Neural cell (in vitro differentiated cells): ENCODE data around the gene ODF2L. TPM values are rescaled to one million over a fixed set of nuclear protein-coding genes. Genes with fewer than 3 reads are reported as not detected.

ENCODE experiments used
- H2AFZ ChIP-seq: fragments of 200-600, 300-800 bp; sonication (generic), shearing (Covaris generic); 2 replicates; pipeline ENCODE4 v1.6.0; 2014; ENCODE audit warnings: low read depth, mild to moderate bottlenecking, antibody characterized with exemption, low read length, moderate library complexity
- H3F3A ChIP-seq: fragments of 200-600 bp; shearing (Covaris generic); 2 replicates; pipeline ENCODE4 v1.6.1; 2016; ENCODE audit warnings: mild to moderate bottlenecking, moderate library complexity, mixed read lengths, antibody characterized with exemption, low read length; ENCODE audit not compliant: insufficient read depth, poor library complexity, severe bottlenecking
- H3K27ac ChIP-seq: fragments of 200-600, 300-800 bp; sonication (generic), shearing (Covaris generic); 2 replicates; pipeline ENCODE4 v1.5.1; 2014; ENCODE audit warnings: mild to moderate bottlenecking, low read length, moderate library complexity
- H3K27me3 ChIP-seq: fragments of 300-800, 200-600 bp; sonication (generic), shearing (Covaris generic); 2 replicates; pipeline ENCODE4 v1.6.0; 2014; ENCODE audit warnings: mild to moderate bottlenecking, low read depth, low read length, moderate library complexity; ENCODE audit not compliant: insufficient read depth
- H3K36me3 ChIP-seq: fragments of 300-800, 200-600 bp; sonication (generic), shearing (Covaris generic); 2 replicates; pipeline ENCODE4 v1.5.1; 2014; ENCODE audit warnings: mild to moderate bottlenecking, antibody characterized with exemption, low read length, moderate library complexity; ENCODE audit not compliant: insufficient read depth
- H3K4me2 ChIP-seq: fragments of 300-800, 200-600 bp; sonication (generic), shearing (Covaris generic); 2 replicates; pipeline ENCODE4 v1.6.0; 2014; ENCODE audit warnings: mild to moderate bottlenecking, low read length
- H3K4me3 ChIP-seq: fragments of 300-800, 200-600 bp; sonication (generic), shearing (Covaris generic); 2 replicates; pipeline ENCODE4 v1.5.1; 2014; ENCODE audit warnings: mild to moderate bottlenecking, low read length, moderate library complexity
- H3K79me2 ChIP-seq: fragments of 200-600 bp; shearing (Covaris generic); replicated peaks from 2 replicates; pipeline ENCODE4 v1.6.0; 2014; ENCODE audit warnings: mild to moderate bottlenecking, low read length, moderate library complexity; ENCODE audit not compliant: insufficient read depth
- H3K9ac ChIP-seq: fragments of 300-800, 200-600 bp; sonication (generic), shearing (Covaris generic); 2 replicates; pipeline ENCODE4 v1.6.1; 2016; ENCODE audit warnings: mild to moderate bottlenecking, low read length, mixed read lengths
- H3K9me2 ChIP-seq: fragments of 200-600 bp; shearing (Covaris generic); 2 replicates; pipeline ENCODE4 v1.6.1; 2016; ENCODE audit warnings: mild to moderate bottlenecking, low read length, mixed read lengths; ENCODE audit not compliant: insufficient read depth
- H3K9me3 ChIP-seq: fragments of 200-600, 300-800 bp; sonication (generic), shearing (Covaris generic); 2 replicates; pipeline ENCODE4 v1.6.1; 2016; ENCODE audit warnings: mild to moderate bottlenecking, mixed run types, low read length, moderate library complexity, mixed read lengths
- H4K20me1 ChIP-seq: fragments of 200-600 bp; shearing (Covaris generic); 2 replicates; pipeline ENCODE4 v1.6.1; 2016; ENCODE audit warnings: mild to moderate bottlenecking, mixed run types; ENCODE audit not compliant: insufficient read depth
- EP300 ChIP-seq: fragments of 450-650 bp; conservative IDR thresholded peaks from 2 replicates; pipeline ENCODE4 v1.6.1; 2014; ENCODE audit warnings: antibody characterized with exemption, mild to moderate bottlenecking, moderate library complexity; ENCODE audit not compliant: poor library complexity, severe bottlenecking
- EZH2 ChIP-seq: fragments of 200-600, 300-800 bp; shearing (Covaris generic), sonication (generic); IDR thresholded peaks from 2 replicates; pipeline ENCODE4 v1.6.1; 2014; ENCODE audit warnings: antibody characterized with exemption, low read length, borderline replicate concordance, mild to moderate bottlenecking; ENCODE audit not compliant: insufficient read depth, poor library complexity, severe bottlenecking
- MXI1 ChIP-seq: fragments of 450-650 bp; conservative IDR thresholded peaks from 2 replicates; pipeline ENCODE4 v1.6.1; 2014; ENCODE audit warnings: antibody characterized with exemption, mild to moderate bottlenecking; ENCODE audit not compliant: poor library complexity, severe bottlenecking
- POLR2AphosphoS5 ChIP-seq: IDR thresholded peaks from 2 replicates; pipeline ENCODE4 v1.6.1; 2012
- RAD21 ChIP-seq: fragments of 450-650 bp; conservative IDR thresholded peaks from 2 replicates; pipeline ENCODE4 v1.6.1; 2014; ENCODE audit warnings: antibody characterized with exemption, mild to moderate bottlenecking, moderate library complexity
- REST ChIP-seq: IDR thresholded peaks from 2 replicates; pipeline ENCODE4 v1.6.1; 2012; ENCODE audit warnings: borderline replicate concordance
- SMC3 ChIP-seq: fragments of 450-650 bp; conservative IDR thresholded peaks from 2 replicates; pipeline ENCODE4 v1.6.1; 2014; ENCODE audit warnings: antibody characterized with exemption, mild to moderate bottlenecking, moderate library complexity; ENCODE audit not compliant: poor library complexity
- TAF1 ChIP-seq: IDR thresholded peaks from 2 replicates; pipeline ENCODE4 v1.6.1; 2012; ENCODE audit warnings: low read depth
- polyA plus RNA-seq: library from polyadenylated mRNA; depleted of rRNA; stranded (reverse); fragments of >200 nt; gene quantifications from 2 replicates; pipeline ENCODE4 v1.2.3, GENCODE V29; 2014
- TF ChIP-seq, protein P1 (sequence below): fragments of 450-650 bp; IDR thresholded peaks from 2 replicates; pipeline ENCODE4 v1.5.1; 2014; ENCODE audit warnings: antibody characterized with exemption, mild to moderate bottlenecking, moderate library complexity; ENCODE audit not compliant: poor library complexity, severe bottlenecking

ODF2L gene
- polyA plus RNA-seq, 1 donor from 2014 or later: 138 TPM

DNA sequence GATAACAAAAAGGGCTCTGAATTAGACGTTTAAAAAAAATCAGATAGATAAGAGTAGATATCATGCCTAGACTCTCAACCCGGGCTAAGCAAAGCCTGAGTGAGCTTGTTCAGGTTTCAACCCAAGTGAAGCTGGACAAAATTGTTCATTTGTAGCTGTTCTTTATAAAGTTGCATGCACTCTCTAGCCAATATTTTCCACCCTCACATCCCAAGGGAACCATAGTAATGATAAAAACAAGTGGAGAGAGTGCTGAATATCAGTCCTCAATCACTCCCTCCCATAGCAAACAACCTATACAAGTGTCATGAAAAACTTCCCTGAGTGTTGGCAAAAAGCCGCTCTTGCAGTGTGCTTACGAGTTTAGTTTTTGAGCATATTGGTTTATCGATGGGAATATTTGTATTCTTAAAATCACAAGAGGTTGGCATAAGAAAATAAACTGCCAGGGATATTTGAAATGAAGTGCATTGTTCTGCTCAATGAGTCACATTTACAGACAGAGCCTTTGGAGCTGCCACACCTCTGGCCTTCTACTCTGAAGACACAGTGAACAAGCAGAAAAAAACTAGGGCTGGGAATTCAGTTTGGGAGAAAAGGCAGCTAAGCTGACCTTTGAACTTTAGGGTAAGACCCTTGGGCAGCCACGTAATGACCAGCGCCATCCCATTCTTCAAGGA, 25.6 kb upstream of the ODF2L start:
- Histone ChIP-seq H4K20me1 (no peaks in the 10 kb centered on the region), H3K4me2 (no peak overlapping the region), H3K79me2 (no peaks in the 10 kb centered on the region), H3K9ac (no peak overlapping the region), H3K9me2 (no peaks in the 10 kb centered on the region), H2AFZ (no peak overlapping the region), H3K9me3 (no peaks in the 10 kb centered on the region), H3K4me3 (no peak overlapping the region), H3K27ac (no peak overlapping the region), H3K27me3 (no peaks in the 10 kb centered on the region), H3K36me3 (no peaks in the 10 kb centered on the region), H3F3A (no peaks in the 10 kb centered on the region)
- TF ChIP-seq EP300 (no peak), SMC3 (no peak), REST (no peak), EZH2 (no peak), TAF1 (no peak), POLR2AphosphoS5 (no peak), MXI1 (no peak), RAD21 (no peak)
- TF ChIP-seq, protein P1, sequence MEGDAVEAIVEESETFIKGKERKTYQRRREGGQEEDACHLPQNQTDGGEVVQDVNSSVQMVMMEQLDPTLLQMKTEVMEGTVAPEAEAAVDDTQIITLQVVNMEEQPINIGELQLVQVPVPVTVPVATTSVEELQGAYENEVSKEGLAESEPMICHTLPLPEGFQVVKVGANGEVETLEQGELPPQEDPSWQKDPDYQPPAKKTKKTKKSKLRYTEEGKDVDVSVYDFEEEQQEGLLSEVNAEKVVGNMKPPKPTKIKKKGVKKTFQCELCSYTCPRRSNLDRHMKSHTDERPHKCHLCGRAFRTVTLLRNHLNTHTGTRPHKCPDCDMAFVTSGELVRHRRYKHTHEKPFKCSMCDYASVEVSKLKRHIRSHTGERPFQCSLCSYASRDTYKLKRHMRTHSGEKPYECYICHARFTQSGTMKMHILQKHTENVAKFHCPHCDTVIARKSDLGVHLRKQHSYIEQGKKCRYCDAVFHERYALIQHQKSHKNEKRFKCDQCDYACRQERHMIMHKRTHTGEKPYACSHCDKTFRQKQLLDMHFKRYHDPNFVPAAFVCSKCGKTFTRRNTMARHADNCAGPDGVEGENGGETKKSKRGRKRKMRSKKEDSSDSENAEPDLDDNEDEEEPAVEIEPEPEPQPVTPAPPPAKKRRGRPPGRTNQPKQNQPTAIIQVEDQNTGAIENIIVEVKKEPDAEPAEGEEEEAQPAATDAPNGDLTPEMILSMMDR: no peak

DNA sequence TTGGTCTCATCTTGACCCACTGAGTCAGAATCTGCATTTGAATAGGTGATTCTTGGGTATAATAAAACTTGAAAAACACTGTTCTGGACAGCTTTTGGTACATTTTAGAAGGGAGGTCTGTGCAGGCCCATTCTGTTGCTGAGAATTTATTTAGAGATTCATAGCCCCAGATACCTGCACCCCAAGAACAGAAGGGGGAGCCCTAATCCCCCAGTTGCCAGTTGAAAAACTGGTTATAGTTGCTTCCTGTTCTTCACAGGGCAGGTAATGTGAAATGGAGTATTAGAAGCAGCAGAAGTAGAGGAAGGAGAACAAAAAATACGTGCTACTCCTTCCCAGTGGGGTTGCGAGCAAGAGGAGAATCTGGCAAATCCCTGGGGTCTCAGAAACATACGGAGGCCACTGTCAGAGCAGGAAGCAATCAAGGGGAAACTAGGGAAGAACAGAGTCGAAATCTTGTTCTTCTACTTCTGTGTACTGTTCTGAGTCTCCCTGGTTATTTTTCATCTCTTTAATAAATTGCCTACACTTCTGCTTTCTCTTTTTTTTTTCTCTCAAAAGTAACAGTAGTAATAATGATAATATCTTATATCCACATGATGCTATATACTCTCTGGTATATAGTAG, 23.3 kb upstream of the ODF2L start:
- no peak overlapping the region for H3K27ac ChIP-seq
- no peak overlapping the region for H3K4me2 ChIP-seq
- no peaks in the 10 kb centered on the region for H3K36me3 ChIP-seq
- H3F3A ChIP-seq: no peaks in the 10 kb centered on the region
- no peaks in the 10 kb centered on the region for H3K79me2 ChIP-seq
- TF ChIP-seq RAD21 (peak; percentile 39), TAF1 (no peak), SMC3 (peak; percentile 20)
- TF ChIP-seq, protein P1: peak; percentile 37
- H3K9me2 ChIP-seq: no peaks in the 10 kb centered on the region
- H3K9ac ChIP-seq: no peak overlapping the region
- H3K4me3 ChIP-seq: no peak overlapping the region
- H4K20me1 ChIP-seq: no peaks in the 10 kb centered on the region
- H3K27me3 ChIP-seq: no peaks in the 10 kb centered on the region
- no peaks in the 10 kb centered on the region for H3K9me3 ChIP-seq
- no peak overlapping the region for H2AFZ ChIP-seq
